ENCODE data around the gene MTMR8.
"Not testable (repeated sequence)": the region's sequence is repeated elsewhere in the genome, so short reads cannot be mapped to it uniquely, and the experiment has no call there.

The MTMR8 gene

GRCh38 chrX:64394874-64395567 is at the start of gene MTMR8:
Gene MTMR8, minus strand, starts transcription at chrX:64395452. Its CDS starts 89 bp downstream, at chrX:64395363.
- DNase-seq (ENCODE audit: low read depth) = no peak

DNA sequence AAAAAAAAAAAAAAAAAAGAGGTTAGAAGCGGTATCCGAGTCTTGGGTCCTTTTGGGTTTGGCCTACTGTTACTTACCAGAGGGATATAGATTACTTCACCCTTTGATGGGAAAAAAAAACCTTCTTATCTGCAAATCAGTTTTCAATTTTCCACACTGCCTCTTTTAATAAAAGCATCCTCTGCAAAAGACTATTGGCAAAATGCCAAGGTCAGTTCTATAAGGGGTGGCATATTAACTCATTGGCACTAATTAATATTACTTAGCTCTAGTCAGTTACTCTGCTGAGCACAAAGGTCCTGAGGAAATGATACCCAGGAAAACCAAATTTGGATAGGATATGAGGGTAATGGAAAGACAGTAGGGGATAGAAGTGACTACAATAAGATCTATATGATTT is 44.3 kb upstream of the MTMR8 start:
- no peak for DNase-seq (ENCODE audit: low read depth)

DNA sequence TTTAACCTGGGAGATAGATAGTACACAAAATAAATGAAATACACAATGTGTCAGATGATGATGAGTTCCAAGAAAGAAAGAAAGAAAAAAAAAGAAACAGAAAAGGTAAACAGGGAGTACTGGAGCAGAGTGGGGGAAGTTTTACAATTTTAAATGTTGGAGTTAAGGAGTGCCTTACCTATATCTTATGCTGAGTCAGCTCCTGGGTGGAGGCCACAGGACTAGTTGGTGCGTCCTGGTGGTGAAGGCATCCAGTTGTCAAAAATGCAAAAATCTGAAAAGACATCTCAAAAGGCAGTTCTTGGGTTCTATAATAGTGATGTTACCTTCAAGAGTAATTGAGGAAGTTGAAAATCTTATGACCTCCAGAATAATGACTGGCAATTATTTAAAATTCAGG is 42.4 kb upstream of the MTMR8 start:
- no peak for DNase-seq (ENCODE audit: low read depth)

- DNase-seq (ENCODE audit: low read depth) = no peak
Measured at GRCh38 chrX:64437218-64437617, 42.0 kb upstream of the MTMR8 start.

DNA sequence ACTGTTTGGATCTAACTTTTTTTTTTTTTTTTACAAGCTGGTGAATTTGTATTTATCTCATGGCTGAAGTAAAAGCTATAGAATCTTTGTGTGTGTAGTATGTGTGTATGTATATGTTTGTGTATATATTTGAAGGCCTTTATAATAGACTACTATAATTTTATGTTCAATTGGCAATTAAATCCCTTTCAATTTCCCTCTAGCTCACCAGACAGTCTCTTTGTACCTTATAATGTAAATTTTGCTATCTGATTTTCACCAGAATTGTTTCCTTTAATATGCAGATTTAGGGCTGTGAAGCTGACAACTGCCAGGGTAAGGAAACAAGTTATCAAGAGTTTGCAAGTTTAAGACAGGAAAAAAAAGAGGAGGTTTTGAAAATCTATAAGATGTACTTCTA is 33.1 kb upstream of the MTMR8 start:
- DNase-seq (ENCODE audit: low read depth) = no peak

GRCh38 chrX:64427787-64428186 is 32.5 kb upstream of the MTMR8 start:
- DNase-seq (ENCODE audit: low read depth) = no peak

DNA sequence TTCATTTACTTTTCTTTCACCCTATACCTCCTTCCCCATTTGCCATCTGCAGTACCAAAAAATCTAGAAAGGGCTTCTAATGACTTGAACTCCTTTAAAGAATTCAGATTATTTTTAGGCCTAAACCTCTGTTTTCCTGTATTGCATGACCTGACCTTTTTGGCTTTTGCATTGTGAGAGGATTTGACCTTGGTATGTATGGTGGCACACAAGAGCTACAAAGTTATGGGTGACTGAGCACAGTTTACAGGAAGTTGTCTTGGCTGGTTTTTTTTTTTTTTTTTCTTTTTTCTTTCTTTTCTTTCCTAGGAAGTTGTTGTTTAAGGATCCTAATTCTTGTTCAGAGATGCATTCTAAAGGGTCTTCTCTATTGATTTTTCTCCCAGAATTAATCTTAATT is 32.0 kb upstream of the MTMR8 start:
- no peak for DNase-seq (ENCODE audit: low read depth)

DNA sequence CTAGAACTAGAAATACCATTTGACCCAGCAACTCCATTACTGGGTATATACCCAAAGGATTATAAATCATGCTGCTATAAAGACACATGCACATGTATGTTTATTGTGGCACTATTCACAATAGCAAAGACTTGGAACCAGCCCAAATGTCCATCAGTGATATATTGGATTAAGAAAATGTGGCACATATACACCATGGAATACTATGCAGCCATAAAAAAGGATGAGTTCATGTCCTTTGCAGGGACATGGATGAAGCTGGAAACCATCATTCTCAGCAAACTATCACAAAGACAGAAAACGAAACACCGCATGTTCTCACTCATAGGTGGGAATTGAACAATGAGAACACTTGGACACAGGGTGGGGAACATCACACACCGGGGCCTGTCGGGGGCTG is 14.5 kb upstream of the MTMR8 start:
- DNase-seq (ENCODE audit: low read depth) = not testable (repeated sequence)

GRCh38 chrX:64398088-64398487 is 2.8 kb upstream of the MTMR8 start:
- no peak for DNase-seq (ENCODE audit: low read depth)

DNA sequence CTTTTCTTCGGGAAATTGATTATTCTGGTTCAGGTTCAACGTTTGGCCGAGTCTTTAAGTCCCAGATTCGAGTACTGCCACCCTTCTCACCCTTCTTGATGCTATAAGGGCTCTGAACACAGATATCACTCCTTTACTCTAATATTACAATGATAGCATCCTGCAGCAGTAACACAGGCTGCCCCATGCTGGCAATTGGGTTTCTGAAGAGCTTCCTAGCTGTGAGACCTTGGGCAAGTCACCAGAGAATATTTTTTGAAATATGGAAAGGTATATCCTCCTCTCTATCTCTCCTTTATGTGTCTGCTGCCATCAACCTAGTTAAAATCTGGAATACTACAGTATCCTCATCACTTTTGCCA is 297 bp upstream of the MTMR8 start:
- DNase-seq (ENCODE audit: low read depth) = no peak

DNA sequence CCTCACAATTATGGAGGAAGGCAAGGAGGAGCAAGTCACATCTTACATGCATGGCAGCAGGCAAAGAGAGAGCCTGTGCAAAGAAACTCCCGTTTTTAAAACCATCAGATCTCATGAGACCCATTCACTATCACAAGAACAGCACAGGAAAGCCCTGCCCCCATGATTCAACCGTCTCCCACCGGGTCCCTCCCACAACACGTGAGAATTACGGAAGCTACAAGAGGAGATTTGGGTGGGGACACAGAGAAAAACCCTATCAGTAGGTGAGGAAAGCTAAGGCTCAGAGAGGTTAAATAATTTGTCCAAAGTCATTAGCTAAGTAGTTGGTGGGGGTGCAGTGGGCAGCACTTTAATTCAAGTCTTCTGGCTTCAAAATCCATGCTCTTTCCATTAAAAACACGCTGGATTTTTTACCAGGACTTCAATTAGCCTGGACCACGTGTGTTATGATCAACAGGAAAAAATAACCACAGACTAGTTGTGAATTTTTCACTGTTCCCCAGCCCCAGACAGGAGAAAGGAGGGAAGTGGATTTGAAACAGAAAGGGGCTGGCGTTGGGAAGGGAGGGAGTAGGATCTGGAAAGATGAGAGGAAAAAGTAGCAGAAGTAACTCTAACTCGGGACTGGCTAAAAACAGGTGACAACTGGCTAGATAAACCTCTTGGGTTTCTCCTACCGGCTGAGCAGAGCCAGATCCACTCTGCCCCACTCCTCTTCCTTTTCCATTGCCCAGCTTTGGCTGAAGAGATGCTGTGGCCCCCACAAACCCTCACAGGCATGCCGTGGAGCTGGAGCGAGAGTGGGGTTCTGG is 986 bp downstream of the MTMR8 start:
- DNase-seq (ENCODE audit: low read depth) = no peak

DNA sequence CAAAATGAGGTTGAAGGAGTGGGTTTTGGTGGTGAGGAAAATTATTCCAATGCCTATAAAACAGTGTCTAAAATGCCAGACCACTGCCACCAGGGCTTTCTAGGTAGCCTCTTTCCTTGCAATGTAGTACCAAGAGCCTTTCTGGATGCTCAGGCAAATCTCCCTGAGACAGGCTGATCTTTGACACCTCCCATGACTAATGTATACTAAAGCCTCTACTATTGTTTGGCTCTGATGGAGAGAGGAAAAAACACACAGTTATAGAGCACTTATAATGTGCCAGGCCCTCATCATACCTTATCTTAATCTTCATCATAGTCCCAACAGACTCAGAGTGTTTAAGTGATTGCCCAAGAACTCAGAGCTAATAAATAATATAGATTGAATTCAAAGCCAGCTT is 5.8 kb downstream of the MTMR8 start:
- no peak for DNase-seq (ENCODE audit: low read depth)

DNA sequence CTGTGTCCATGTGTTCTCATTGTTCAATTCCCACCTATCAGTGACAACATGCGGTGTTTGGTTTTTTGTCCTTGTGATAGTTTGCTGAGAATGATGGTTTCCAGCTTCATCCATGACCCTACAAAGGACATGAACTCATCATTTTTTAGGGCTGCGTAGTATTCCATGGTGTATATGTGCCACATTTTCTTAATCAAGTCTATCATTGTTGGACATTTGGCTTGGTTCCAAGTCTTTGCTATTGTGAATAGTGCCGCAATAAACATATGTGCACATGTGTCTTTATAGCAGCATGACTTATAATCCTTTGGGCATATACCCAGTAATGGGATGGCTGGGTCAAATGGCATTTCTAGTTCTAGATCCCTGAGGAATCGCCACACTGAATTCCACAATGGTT is 14.5 kb downstream of the MTMR8 start:
- DNase-seq (ENCODE audit: low read depth) = not testable (repeated sequence)

DNA sequence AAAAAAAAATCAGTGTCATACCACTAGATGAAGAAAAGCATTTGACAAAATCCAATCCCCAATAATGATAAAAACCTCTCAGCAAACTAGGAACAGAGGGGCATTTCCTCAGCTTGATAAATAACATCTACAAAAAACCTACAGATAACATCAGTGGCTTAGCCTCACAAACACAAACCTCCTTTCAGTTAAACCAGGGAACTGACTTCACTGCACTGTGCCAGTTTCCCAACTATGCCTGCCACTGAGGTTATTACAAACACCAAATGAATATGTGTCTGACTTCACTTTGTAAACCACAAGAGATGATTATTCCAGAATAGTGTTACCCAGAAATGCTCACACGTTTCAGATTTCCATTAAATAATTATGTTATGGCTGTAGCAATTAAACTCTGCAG is 15.3 kb downstream of the MTMR8 start:
- DNase-seq (ENCODE audit: low read depth) = no peak

- DNase-seq (ENCODE audit: low read depth) = no peak
Measured at GRCh38 chrX:64377753-64378152, 17.5 kb downstream of the MTMR8 start.

GRCh38 chrX:64352081-64352480 is 43.2 kb downstream of the MTMR8 start:
- no peak for DNase-seq (ENCODE audit: low read depth)

GRCh38 chrX:64350521-64350920 is 44.7 kb downstream of the MTMR8 start:
- DNase-seq (ENCODE audit: low read depth) = no peak

- no peak for DNase-seq (ENCODE audit: low read depth)
Measured at GRCh38 chrX:64350047-64350446, 45.2 kb downstream of the MTMR8 start.

DNA sequence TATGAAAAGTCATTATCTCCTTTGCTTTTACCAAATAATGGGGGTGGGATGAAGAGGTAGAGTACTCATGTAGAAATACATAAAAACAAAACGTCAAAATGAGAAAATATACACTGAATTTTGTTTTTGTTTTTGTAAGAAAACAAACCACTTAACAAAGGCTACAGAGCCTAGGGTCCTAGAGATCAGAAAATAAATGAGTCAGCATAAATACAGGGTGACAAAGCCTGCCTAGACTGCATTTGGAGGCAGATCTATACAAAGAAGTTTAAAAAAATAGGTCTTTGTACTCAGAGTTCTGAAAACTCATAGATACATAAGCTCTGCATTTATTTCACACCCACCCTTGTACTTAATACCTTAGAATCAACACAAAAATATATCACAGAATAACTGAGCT is 52.4 kb downstream of the MTMR8 start:
- DNase-seq (ENCODE audit: low read depth) = no peak

DNA sequence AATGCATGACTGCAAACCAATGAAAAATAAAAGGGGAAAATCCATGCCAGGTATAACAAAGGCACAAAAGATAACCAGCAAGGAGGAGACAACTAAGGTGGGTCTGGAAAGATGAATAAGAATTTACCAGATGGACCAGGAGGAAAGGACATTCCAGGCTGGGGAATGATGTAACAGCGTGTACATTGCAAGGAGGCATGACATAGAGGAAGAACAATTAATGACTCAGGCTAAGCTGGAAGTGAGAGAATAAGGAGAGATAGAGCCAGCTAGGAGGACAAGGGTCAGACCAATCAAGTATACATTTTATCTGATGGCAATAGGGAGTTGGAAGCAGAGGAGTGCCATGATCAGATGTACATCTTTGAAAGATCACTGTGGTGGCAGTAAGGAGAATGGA is 57.0 kb downstream of the MTMR8 start:
- DNase-seq (ENCODE audit: low read depth) = no peak

DNA sequence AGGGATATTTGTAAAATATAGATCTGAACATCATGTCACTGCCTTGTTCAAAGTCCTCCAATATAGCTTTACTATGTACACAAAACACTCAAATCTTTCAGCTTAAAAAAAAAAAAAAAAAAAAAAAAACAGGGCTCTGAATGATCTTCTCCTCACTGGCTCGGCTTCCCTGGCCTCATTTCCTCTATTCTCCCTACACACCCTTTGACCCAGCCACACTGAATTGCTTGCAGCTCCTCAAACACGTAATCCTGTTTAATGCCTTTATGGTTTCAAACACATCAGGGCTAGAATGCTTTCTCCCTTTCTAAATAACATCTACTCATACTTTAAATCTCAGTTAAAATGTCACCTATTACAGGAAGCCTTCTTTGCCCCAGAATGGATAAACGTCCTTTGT is 60.8 kb downstream of the MTMR8 start:
- no peak for DNase-seq (ENCODE audit: low read depth)

- no peak for DNase-seq (ENCODE audit: low read depth)
Measured at GRCh38 chrX:64330284-64330683, 65.0 kb downstream of the MTMR8 start.

DNA sequence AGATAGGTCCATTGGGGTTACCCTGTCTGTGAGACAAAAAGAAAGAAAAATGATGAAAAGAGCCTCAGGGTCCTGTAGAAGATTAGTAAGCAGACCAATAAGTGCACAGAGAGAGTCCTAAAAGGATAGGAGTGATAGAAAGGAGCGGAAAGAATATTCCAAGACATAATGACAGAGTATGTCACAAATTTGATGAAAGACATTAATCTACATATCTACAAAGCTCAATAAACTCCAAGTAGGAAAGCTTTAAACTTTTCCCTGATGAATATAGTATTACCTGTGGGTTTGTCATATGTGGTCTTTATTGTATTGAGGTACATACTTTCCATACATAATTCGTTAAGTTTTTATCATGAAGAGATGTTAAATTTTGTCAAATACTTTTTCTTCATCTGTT is 73.7 kb downstream of the MTMR8 start:
- DNase-seq (ENCODE audit: low read depth) = no peak

DNA sequence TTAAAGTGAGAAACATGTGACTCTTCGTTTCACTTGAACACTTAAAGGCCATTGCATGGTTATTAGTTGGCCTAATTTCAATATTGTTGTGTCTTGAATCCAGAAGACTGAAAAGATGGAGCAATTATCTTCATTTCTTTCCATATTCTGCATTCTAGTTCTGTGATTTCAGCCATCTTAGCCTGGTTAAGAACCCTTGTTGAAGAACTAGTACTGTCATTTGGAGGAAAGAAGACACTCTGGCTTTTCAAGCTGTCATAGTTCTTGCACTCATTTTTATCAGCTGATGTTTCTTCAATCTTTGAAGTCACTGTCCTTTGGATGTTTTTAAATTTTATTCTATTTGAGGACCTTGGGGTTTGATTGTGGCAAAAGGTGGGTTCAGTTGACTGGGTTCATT is 81.6 kb downstream of the MTMR8 start:
- DNase-seq (ENCODE audit: low read depth) = no peak
